ENCODE results near the gene LRRK1.

GRCh38 chr15:100890051-100890720 is 29.0 kb upstream of the LRRK1 start:
- TF ChIP-seq POLR2A (IDR thresholded peaks at IDR 0.05; ENCODE audit: low read length) (no peak), GATA1 (IDR thresholded peaks at IDR 0.05; ENCODE audit: low read depth, low read length) (no peak)
